ENCODE results near the gene INPPL1.

DNA sequence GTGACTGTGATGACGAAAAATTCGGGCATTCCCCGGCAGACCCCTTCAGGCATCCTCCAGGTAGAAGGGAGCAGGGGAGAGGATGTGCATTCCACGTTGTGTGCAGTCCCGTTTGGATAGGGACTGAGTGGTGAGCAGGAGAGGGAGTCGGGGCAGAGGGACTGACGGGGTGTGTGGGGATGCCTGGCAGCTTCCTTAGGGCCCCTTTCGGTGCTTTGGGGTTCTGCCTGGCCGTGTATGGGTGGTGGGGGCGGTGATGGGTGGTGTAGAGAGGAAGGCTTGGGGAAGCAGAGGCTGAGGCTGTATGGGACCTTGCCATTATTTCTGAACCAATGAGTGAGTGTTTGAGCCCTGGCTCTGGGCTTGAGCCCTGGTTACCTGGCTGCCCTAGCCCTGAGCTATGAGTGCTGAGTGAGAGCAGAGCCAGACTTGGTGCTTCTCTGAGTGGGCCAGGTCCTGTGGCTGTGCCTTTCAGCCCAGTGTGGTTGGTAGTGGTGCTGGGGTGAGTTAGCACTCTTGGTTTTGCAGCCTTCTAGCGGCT lies 914 bp downstream of the INPPL1 start:
- TF ChIP-seq, protein P1, sequence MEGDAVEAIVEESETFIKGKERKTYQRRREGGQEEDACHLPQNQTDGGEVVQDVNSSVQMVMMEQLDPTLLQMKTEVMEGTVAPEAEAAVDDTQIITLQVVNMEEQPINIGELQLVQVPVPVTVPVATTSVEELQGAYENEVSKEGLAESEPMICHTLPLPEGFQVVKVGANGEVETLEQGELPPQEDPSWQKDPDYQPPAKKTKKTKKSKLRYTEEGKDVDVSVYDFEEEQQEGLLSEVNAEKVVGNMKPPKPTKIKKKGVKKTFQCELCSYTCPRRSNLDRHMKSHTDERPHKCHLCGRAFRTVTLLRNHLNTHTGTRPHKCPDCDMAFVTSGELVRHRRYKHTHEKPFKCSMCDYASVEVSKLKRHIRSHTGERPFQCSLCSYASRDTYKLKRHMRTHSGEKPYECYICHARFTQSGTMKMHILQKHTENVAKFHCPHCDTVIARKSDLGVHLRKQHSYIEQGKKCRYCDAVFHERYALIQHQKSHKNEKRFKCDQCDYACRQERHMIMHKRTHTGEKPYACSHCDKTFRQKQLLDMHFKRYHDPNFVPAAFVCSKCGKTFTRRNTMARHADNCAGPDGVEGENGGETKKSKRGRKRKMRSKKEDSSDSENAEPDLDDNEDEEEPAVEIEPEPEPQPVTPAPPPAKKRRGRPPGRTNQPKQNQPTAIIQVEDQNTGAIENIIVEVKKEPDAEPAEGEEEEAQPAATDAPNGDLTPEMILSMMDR (IDR thresholded peaks at IDR 0.05) = no peak
- TF ChIP-seq EP300 (IDR thresholded peaks at IDR 0.05) (no peak), POLR2A (IDR thresholded peaks at IDR 0.05) (no peak), POLR2AphosphoS5 (IDR thresholded peaks at IDR 0.05) (no peak)
